ENCODE data around the gene IGF2R.

Gene IGF2R

GRCh38 chr6:160142115-160142715 is 173.3 kb downstream of the IGF2R start:
- DNase-seq, result no peak

- no peak for DNase-seq
These were observed 177.7 kb downstream of the IGF2R start for GRCh38 chr6:160146454-160147145.

- no peak for DNase-seq
These were observed 178.3 kb downstream of the IGF2R start for GRCh38 chr6:160147146-160147536.

GRCh38 chr6:160154471-160154870 is 185.6 kb downstream of the IGF2R start:
- DNase-seq, result no peak

GRCh38 chr6:160156842-160157241 is 188.0 kb downstream of the IGF2R start:
- no peak for DNase-seq

- DNase-seq, result no peak
These were observed 191.6 kb downstream of the IGF2R start for GRCh38 chr6:160160450-160160849.
